Stimulated activated CD8-positive, alpha-beta memory T cell treated with anti-CD3 and anti-CD28 coated beads, Interleukin-12 subunit alpha, Interleukin-12 subunit beta, amount 100 ng/mL, for 4 hours (primary cell): ENCODE measurements around the gene TMEM178A.
"Not testable (repeated sequence)": the region's sequence is repeated elsewhere in the genome, so short reads cannot be mapped to it uniquely, and the experiment has no call there.

Experiments
- DNase-seq: peaks from one replicate; pipeline ENCODE4 v3.0.0-alpha.2; 2020; ENCODE audit warnings: low read depth

Gene TMEM178A

DNA sequence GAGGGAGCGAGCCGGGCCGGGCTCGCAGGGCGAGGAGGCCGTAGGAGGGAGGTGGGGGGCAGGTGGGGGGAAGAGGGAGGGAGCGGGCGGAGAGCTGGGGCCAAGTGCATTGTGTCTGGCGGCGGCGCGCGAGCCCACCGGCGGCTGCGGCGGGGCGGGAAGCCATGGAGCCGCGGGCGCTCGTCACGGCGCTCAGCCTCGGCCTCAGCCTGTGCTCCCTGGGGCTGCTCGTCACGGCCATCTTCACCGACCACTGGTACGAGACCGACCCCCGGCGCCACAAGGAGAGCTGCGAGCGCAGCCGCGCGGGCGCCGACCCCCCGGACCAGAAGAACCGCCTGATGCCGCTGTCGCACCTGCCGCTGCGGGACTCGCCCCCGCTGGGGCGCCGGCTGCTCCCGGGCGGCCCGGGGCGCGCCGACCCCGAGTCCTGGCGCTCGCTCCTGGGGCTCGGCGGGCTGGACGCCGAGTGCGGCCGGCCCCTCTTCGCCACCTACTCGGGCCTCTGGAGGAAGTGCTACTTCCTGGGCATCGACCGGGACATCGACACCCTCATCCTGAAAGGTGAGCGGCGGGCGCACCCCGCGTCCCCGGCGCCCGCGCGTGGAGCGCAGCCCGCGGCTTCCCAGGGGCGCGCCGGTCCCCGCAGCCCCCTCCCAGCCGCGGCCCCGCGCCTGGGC lies at the start of gene TMEM178A:
Gene TMEM178A (plus strand): TSS at position 107 of the 680 bp plus-strand sequence. CDS start 58 bp downstream, at position 165.
- no peak for DNase-seq

- DNase-seq = no peak
Measured at GRCh38 chr2:39618236-39618635, 47.5 kb upstream of the TMEM178A start.

DNA sequence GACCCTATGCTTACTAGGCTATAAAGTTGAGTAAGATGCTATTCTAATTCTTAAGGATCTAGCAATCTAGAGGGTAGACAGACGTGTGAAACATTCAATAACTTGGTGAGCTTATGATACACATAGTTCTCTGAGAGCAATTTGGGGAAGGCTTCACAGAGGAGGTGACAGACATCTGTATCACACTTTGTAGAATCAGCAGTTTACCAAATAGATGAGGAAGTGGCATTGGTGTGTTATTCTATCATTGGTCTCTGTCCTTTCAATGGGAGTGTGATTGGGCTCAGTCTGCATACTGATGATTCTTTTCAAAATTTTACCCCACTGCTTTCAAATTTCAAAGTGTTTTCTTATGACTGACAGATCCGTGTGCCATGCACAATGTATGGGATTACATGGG lies 47.0 kb upstream of the TMEM178A start:
- DNase-seq = no peak

GRCh38 chr2:39620067-39620466 lies 45.6 kb upstream of the TMEM178A start:
- DNase-seq = no peak

- DNase-seq = no peak
Measured at GRCh38 chr2:39621596-39621995, 44.1 kb upstream of the TMEM178A start.

DNA sequence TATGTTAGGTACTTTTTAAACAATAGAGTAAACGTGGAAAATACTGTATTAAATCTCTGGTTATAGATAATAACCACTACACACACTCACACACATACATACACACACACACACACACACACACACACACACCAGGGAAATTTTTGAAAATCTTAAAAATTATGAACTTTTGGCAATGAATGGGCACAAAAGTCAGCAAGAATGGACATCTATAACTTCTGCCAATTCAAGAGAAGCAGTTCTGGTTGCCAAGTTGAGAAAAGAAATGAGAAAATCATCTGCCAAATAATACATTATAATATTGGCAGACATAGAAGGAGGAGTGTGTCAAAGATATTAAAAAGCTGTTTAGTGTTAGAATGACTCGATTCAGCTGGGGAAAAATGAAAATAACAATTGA lies 42.9 kb upstream of the TMEM178A start:
- no peak for DNase-seq

DNA sequence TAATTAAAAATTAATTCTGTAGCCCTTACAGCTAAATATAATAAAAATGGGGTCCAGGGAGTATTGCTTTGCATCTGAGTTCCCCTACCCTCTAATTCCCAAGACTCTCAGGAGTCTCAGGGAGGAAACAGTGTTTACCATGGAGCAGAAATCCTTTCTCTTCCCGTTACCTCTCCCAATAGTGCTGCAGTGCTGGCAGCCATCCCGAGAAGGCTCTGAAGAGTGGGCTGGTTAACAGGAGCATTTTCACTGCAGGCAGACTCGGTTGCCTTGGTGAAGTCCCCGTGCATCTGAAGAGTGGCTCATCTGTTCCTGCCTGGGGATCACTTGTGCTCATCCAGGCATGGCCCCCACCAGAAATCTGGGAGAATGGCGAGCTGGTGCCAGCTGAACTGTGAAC lies 41.8 kb upstream of the TMEM178A start:
- DNase-seq = no peak

DNA sequence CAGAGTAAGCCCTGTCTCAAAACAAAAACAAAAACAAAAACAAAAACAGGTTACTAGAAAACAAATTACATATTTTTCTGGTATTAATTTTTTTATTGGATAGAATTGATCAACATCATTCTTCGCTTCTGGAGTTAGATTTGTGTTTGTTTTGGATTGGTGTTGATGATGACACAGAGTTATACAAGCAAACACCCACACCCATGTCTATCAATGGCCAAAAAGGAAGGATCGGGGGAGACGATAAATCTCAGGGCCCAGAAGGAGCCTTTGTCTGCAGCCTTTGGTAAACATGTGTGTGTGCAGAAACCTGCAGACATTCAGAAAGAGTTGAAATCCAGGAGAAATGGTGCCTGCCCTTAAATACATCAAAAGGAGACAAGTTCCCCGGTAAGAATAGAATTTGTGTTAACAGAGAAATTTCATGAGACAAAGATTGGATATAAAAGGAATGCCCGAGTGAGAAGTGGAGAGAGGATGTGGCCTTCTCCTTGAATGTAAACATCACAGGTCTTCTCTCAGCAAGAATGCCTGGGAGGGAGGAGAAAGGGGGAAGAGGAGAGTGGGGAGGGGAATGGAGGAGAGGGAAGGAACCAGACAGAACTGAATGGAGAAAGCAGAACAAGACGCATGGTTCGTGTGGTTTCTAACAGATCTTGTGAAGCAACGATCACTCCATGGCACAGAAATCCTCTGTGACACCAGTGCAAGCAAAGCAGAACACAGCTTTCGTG lies 40.4 kb upstream of the TMEM178A start:
- DNase-seq = no peak

DNA sequence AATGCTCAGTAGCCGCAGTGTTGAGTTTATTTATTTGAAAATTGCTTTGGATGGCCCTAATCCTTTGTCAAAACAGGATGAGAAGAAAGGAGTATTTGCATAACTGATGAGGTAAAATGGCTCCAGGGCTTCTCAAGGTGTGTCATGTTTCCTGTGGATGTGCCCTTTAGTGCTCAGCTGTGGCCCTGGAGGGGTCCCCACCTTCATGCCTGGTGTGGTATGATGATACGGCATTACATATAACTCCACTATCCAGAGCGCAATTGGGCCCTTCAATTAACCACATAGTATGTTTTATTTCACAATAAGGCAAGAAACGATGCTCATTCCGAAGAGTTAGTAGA lies 39.8 kb upstream of the TMEM178A start:
- no peak for DNase-seq

GRCh38 chr2:39628346-39628745 lies 37.4 kb upstream of the TMEM178A start:
- DNase-seq = not testable (repeated sequence)

GRCh38 chr2:39629646-39630045 lies 36.1 kb upstream of the TMEM178A start:
- DNase-seq = no peak

DNA sequence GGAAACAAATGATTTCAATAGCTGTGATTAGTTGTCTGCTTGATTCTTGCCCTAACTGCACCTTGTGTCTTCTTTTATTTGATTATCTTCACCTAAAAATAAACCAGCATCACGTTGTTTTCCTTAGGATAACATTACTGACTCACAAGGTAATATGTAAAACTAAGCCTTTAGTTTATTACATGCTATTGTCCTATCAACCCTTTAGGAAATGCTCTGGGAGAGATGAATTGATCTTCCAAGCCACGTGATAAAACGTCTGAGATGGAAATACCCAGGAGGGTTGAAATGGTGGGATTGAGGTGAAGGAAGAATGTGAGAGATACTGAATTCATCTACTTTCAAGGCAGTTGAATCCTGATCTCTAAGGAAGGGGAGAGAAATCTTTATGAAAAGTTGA lies 34.5 kb upstream of the TMEM178A start:
- DNase-seq = no peak

GRCh38 chr2:39631718-39632117 lies 34.0 kb upstream of the TMEM178A start:
- no peak for DNase-seq

- DNase-seq = no peak
Measured at GRCh38 chr2:39632876-39633275, 32.8 kb upstream of the TMEM178A start.

GRCh38 chr2:39636306-39636705 lies 29.4 kb upstream of the TMEM178A start:
- no peak for DNase-seq

- no peak for DNase-seq
Measured at GRCh38 chr2:39638581-39638980, 27.1 kb upstream of the TMEM178A start.

DNA sequence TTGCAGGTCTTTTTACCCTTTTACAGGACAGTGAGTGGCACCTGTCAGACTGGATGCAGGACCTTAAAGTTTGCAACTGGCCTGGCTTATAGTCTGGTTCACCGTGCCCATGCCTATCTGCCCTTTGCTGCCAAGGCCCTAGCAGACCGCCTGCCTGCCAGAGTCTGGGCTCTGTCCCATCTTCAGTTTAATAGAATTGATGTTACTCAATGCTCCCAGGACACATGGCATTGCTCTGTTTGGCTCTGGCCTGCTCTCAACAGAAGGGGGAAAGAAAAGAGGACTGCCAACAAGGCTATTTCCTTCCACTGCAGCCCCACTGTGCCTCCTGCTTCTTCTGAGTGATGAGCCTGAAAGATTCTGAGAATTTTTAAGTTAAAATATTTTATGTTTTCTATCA lies 25.6 kb upstream of the TMEM178A start:
- DNase-seq = no peak

DNA sequence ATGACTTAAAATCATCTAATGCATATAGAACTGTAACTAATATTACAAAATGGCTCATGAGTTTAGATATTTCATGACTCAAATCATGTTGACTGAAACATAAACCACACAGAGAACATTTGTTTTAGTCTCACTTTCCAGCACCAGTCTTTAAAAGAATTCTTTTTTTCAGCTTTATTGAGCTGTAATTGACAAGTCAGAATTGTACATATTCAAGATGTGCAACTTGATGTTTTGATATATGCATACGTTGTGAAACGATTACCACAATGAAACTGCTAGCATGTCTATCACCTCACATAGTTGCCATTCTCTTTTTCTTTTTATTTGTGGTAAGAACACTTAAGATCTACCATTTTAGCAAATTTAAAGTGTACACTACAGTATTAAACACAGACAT lies 25.0 kb upstream of the TMEM178A start:
- DNase-seq = no peak

DNA sequence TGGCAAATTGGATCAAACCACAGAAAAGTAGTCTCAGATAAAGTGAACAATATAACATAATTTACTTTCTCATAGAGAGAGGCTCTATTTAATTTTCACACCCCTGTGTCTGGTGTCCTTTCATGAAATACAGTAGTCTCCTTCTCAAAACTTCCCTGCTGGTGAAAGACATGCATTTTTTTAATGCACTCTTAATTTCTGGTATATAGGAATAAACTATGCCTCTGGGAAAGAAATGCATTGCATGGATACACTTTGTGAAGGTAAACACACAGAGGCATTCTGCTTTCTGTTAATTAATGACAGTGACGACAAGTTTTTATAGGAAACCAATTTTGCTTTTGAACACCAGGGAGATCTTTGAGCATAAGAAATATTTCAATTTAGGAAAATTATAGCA lies 24.1 kb upstream of the TMEM178A start:
- no peak for DNase-seq

- no peak for DNase-seq
Measured at GRCh38 chr2:39642051-39642718, 23.5 kb upstream of the TMEM178A start.

GRCh38 chr2:39645826-39646225 lies 19.9 kb upstream of the TMEM178A start:
- no peak for DNase-seq

GRCh38 chr2:39646267-39646666 lies 19.4 kb upstream of the TMEM178A start:
- DNase-seq = no peak

GRCh38 chr2:39647104-39647765 lies 18.5 kb upstream of the TMEM178A start:
- DNase-seq = no peak
